Natural killer cell (primary cell): ENCODE results near the gene HHEX. TPM values are rescaled to one million over a fixed set of nuclear protein-coding genes. Genes with fewer than 3 reads are reported as not detected.

Experiments used
- ATAC-seq, 3 donors: fragments of 150-1000 bp in 2 of 3; fragments of 200-7000 bp in 1 of 3; cut with Tn5 transposase; 1 replicate in 1 of 3; 2 replicates in 2 of 3; pipeline ENCODE4 v1.10.0; 2021; ENCODE audit warnings: mild to moderate bottlenecking in 2 of 3, moderate library complexity in 2 of 3
- DNase-seq, 2 donors: peaks; one replicate each; pipeline versions ENCODE4 v3.0.0 to v3.0.0-alpha.2; 2013 to 2021; ENCODE audit warnings: mixed read lengths in 1 of 2
- H3K27ac ChIP-seq: one replicate; pipeline ENCODE4 v1.5.1; 2013; ENCODE audit warnings: mild to moderate bottlenecking, low read length
- H3K27me3 ChIP-seq: one replicate; pipeline ENCODE4 v1.6.1; 2013; ENCODE audit warnings: low read length; ENCODE audit not compliant: control insufficient read depth, insufficient read depth
- H3K36me3 ChIP-seq: one replicate; pipeline ENCODE4 v1.6.1; 2013; ENCODE audit warnings: low read length; ENCODE audit not compliant: control insufficient read depth, insufficient read depth
- H3K4me1 ChIP-seq: one replicate; pipeline ENCODE4 v1.6.1; 2013; ENCODE audit warnings: low read length; ENCODE audit not compliant: control insufficient read depth, insufficient read depth
- H3K4me3 ChIP-seq: one replicate; pipeline ENCODE4 v1.5.1; 2013; ENCODE audit warnings: low read length
- H3K9me3 ChIP-seq: one replicate; pipeline ENCODE4 v1.6.1; 2013; ENCODE audit warnings: low read length; ENCODE audit not compliant: control insufficient read depth, insufficient read depth
- H3K27ac Mint-ChIP-seq, 2 donors: one replicate each; pipeline ENCODE4 v1.8.0; 2022; ENCODE audit warnings: mild to moderate bottlenecking in 2 of 2, mixed read lengths in 2 of 2, moderate library complexity in 1 of 2
- H3K27me3 Mint-ChIP-seq, 2 donors: one replicate each; pipeline ENCODE4 v1.8.0; 2022; ENCODE audit warnings: low read depth in 2 of 2, mixed read lengths in 2 of 2
- H3K36me3 Mint-ChIP-seq: one replicate; pipeline ENCODE4 v1.8.0; 2022; ENCODE audit warnings: mixed read lengths
- H3K4me1 Mint-ChIP-seq, 2 donors: one replicate each; pipeline ENCODE4 v1.8.0; 2022; ENCODE audit warnings: mixed read lengths in 2 of 2
- H3K4me3 Mint-ChIP-seq: one replicate; pipeline ENCODE4 v1.8.0; 2022; ENCODE audit warnings: mild to moderate bottlenecking, moderate library complexity, mixed read lengths
- H3K9me3 Mint-ChIP-seq, 2 donors: one replicate each; pipeline ENCODE4 v1.8.0; 2022; ENCODE audit warnings: mixed read lengths in 2 of 2
- WGBS: methylation state at CpG from one replicate; pipeline ENCODE4 v1.1.7; 2013; ENCODE audit warnings: missing lambda C conversion rate; ENCODE audit not compliant: insufficient coverage; 5-methylcytosine and 5-hydroxymethylcytosine counted together
- intact Hi-C: fragments of 100-400 bp; cut with micrococcal nuclease; formaldehyde crosslinking; loops from one replicate; pipeline ENCODE4 v1.14.2; 2022
- total RNA-seq, 4 donors: library from RNA; stranded (reverse); fragments of 120-200 nt in 1 of 4; gene quantifications; one replicate each; pipeline versions ENCODE4 v1.2.3 to v1.2.4, GENCODE V29; 2013 to 2022
- TF ChIP-seq, protein P1 (sequence below): fragments of 200-600 bp; IDR thresholded peaks from one replicate; pipeline ENCODE4 v1.8.0; 2022; ENCODE audit warnings: antibody characterized with exemption

Gene HHEX
- total RNA-seq, 3 donors from 2014 or later (not counting 1 experiment from before 2014, with no cell fraction given): 19.5 to 24.0 (median 20.3) TPM

DNA sequence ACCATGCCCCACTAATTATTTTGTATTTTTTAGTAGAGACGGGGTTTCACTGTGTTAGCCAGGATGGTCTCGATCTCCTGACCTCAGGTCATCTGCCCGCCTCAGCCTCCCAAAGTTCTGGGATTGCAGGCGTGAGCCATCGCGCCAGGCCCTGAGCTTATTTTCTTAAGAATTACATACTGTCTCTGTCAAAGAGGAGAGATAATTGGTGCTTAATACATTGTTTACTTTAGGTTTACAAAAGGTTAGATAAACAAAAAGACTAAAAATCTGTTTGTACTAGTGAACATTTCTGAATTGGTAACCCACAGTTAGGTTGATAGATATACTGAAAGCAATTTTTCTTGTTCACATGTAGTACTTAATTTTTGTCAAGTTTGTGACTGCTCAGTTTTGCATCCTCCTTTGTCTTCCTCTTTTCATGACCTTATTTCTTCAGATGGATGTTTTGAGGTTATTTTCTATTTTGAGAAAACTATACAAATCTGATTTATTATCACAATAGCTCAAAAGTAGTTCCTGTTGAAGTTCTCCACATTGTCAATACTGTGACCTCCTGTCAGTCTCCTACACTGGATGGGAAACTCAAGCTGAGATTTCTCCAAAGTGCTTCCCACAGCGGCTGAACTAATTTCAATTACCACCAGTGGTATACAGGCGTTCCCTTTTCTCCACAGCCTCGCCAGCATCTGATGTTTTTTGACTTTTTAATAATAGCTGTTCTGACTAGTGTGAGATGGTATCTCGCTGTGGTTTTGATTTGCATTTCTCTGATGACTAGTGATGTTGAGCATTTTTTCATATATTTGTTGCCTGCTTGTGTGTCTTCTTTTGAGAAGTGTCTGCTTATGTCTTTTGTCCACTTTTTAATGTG is 22.5 kb downstream of the HHEX start:
- peaks cover 9 to 13% of the 10 kb centered on the region in 2 donors for H3K4me1 Mint-ChIP-seq
- TF ChIP-seq, protein P1, sequence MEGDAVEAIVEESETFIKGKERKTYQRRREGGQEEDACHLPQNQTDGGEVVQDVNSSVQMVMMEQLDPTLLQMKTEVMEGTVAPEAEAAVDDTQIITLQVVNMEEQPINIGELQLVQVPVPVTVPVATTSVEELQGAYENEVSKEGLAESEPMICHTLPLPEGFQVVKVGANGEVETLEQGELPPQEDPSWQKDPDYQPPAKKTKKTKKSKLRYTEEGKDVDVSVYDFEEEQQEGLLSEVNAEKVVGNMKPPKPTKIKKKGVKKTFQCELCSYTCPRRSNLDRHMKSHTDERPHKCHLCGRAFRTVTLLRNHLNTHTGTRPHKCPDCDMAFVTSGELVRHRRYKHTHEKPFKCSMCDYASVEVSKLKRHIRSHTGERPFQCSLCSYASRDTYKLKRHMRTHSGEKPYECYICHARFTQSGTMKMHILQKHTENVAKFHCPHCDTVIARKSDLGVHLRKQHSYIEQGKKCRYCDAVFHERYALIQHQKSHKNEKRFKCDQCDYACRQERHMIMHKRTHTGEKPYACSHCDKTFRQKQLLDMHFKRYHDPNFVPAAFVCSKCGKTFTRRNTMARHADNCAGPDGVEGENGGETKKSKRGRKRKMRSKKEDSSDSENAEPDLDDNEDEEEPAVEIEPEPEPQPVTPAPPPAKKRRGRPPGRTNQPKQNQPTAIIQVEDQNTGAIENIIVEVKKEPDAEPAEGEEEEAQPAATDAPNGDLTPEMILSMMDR: no peak
- no peaks in the 10 kb centered on the region for H3K9me3 ChIP-seq
- intact Hi-C loops: no loop called here
- H3K27ac ChIP-seq: peak overlapping the region; percentile 5
- 59% methylated on average over 10 of the region's 10 CpGs for WGBS
- no peak for DNase-seq
- H3K4me3 ChIP-seq: no peak overlapping the region
- H3K27me3 Mint-ChIP-seq: peaks cover 17 to 19% of the 10 kb centered on the region in 2 donors
- no peak overlapping the region for H3K4me3 Mint-ChIP-seq
- H3K27me3 ChIP-seq: no peaks in the 10 kb centered on the region
- no peaks in the 10 kb centered on the region for H3K36me3 Mint-ChIP-seq
- H3K27ac Mint-ChIP-seq: no peak overlapping the region
- peaks cover 3% of the 10 kb centered on the region for H3K4me1 ChIP-seq
- no peaks in the 10 kb centered on the region for H3K9me3 Mint-ChIP-seq
- H3K36me3 ChIP-seq: no peaks in the 10 kb centered on the region
- ATAC-seq: no peak

- no peaks in the 10 kb centered on the region for H3K9me3 ChIP-seq
- Mint-ChIP-seq H3K4me1 (peaks cover 9 to 13% of the 10 kb centered on the region in 2 donors), H3K27me3 (peaks cover 13 to 22% of the 10 kb centered on the region in 2 donors), H3K27ac (no peak overlapping the region), H3K4me3 (no peak overlapping the region), H3K9me3 (no peaks in the 10 kb centered on the region), H3K36me3 (no peaks in the 10 kb centered on the region)
- no peak overlapping the region for H3K27ac ChIP-seq
- H3K27me3 ChIP-seq: no peaks in the 10 kb centered on the region
- H3K4me1 ChIP-seq: peaks cover 3% of the 10 kb centered on the region
- H3K4me3 ChIP-seq: no peak overlapping the region
- intact Hi-C loops: no loop called here
- TF ChIP-seq, protein P1: no peak
- no peaks in the 10 kb centered on the region for H3K36me3 ChIP-seq
- DNase-seq (no peak), ATAC-seq (no peak)
- WGBS: 92% methylated on average over 7 of the region's 7 CpGs
These were observed 24.5 kb downstream of the HHEX start for GRCh38 chr10:92714152-92714845.

DNA sequence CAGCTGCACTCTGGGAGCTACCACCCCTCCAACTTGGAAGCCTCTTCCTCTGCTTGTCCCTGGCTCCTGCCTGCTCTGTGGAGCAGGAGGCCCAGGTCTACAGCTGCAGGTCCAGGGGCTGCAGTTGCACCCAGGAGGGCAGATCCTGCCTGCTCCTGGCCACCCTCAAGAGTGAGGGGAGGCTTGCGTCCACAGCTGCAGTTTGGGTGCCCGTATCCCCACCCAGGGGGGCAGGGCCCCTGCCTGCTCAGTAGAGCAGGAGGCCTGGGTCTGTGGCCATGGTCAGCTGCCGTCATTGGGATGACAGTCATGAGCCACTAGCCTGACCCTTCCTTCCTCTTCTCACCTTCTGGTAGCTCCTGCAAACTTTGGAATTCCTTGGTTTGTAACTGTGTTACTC is 25.1 kb downstream of the HHEX start:
- Histone ChIP-seq H3K9me3 (no peaks in the 10 kb centered on the region), H3K4me1 (peaks cover 3% of the 10 kb centered on the region), H3K27ac (no peak overlapping the region), H3K4me3 (no peak overlapping the region), H3K36me3 (no peaks in the 10 kb centered on the region), H3K27me3 (no peaks in the 10 kb centered on the region)
- Mint-ChIP-seq H3K36me3 (no peaks in the 10 kb centered on the region), H3K27ac (no peak overlapping the region), H3K27me3 (peaks cover 14 to 23% of the 10 kb centered on the region in 2 donors), H3K9me3 (no peaks in the 10 kb centered on the region), H3K4me1 (peaks cover 9 to 13% of the 10 kb centered on the region in 2 donors), H3K4me3 (no peak overlapping the region)
- intact Hi-C loops: no loop called here
- TF ChIP-seq, protein P1: no peak
- 96% methylated on average over 3 of the region's 3 CpGs for WGBS
- no peak for ATAC-seq
- no peak for DNase-seq
